B cell (primary cell): Measurements from ENCODE around the gene NECTIN4. TPM values are rescaled to one million over a fixed set of nuclear protein-coding genes. Genes with fewer than 3 reads are reported as not detected.

Source experiments
- ATAC-seq: fragments of 200-7000 bp; cut with Tn5 transposase; one replicate; pipeline ENCODE4 v1.10.0; 2021; ENCODE audit warnings: low read depth, mild to moderate bottlenecking, moderate number of reproducible peaks, moderate library complexity
- CTCF ChIA-PET: fragments of 350-600 bp; sonication (Branson Sonifier 250); formaldehyde crosslinking; loops from one replicate; lab custom pipeline; 2021; ENCODE audit warnings: antibody characterized with exemption, inconsistent platforms; lab: Charles Lee
- POLR2A ChIA-PET: fragments of 350-600 bp; sonication (Branson Sonifier 250); formaldehyde crosslinking; loops from one replicate; lab custom pipeline; 2021; ENCODE audit warnings: antibody characterized with exemption; lab: Charles Lee
- DNase-seq: peaks from one replicate; pipeline ENCODE4 v3.0.0; 2013
- H2AFZ ChIP-seq: 2 replicates; pipeline ENCODE4 v1.6.1; 2012; ENCODE audit warnings: mild to moderate bottlenecking, low read depth, low read length; ENCODE audit not compliant: insufficient read depth, poor library complexity, severe bottlenecking
- H3K27ac ChIP-seq, 2 donors: 1 replicate in 1 of 2; 2 replicates in 1 of 2; pipeline ENCODE4 v1.5.1; 2012 to 2013; ENCODE audit warnings: low read length in 2 of 2, mild to moderate bottlenecking in 2 of 2, moderate library complexity in 1 of 2
- H3K27me3 ChIP-seq, 4 experiments: fragments of 200-600 bp in 1 of 4; sonication (generic) in 1 of 4; replicated peaks in 1 of 4; 1 replicate in 2 of 4; 2 replicates in 2 of 4; pipeline versions ENCODE4 v1.6.1 to v1.7.0; 2013 to 2016; ENCODE audit warnings: low read length in 3 of 4, mild to moderate bottlenecking in 2 of 4, mixed read lengths in 1 of 4, moderate library complexity in 1 of 4; ENCODE audit not compliant: insufficient read depth in 4 of 4, control insufficient read depth in 3 of 4; ENCODE audit errors: control extremely low read depth in 1 of 4
- H3K36me3 ChIP-seq, 2 experiments: replicated peaks in 1 of 2; 1 replicate in 1 of 2; 2 replicates in 1 of 2; pipeline versions ENCODE4 v1.6.1 to v1.7.1; 2013; ENCODE audit warnings: low read length in 1 of 2; ENCODE audit not compliant: insufficient read depth in 2 of 2, control insufficient read depth in 1 of 2; ENCODE audit errors: control extremely low read depth in 1 of 2, extremely low read depth in 1 of 2
- H3K4me1 ChIP-seq, 2 donors: fragments of 200-600 bp in 1 of 2; sonication (generic) in 1 of 2; 1 replicate in 1 of 2; 2 replicates in 1 of 2; pipeline versions ENCODE4 v1.5.1 to v1.6.1; 2013 to 2017; ENCODE audit warnings: low read length in 2 of 2; ENCODE audit not compliant: control insufficient read depth in 2 of 2, insufficient read depth in 2 of 2
- H3K4me2 ChIP-seq: replicated peaks from 2 replicates; pipeline ENCODE3; 2012; ENCODE audit warnings: mild to moderate bottlenecking, low read depth, low read length; ENCODE audit not compliant: poor library complexity, severe bottlenecking
- H3K4me3 ChIP-seq, 5 experiments: fragments of 200-600 bp in 1 of 5; sonication (generic) in 1 of 5; 1 replicate in 3 of 5; 2 replicates in 2 of 5; pipeline versions ENCODE4 v1.5.1 to v1.7.0; 2011 to 2016; ENCODE audit warnings: low read length in 4 of 5, mild to moderate bottlenecking in 4 of 5, low read depth in 2 of 5, control low read depth in 1 of 5, moderate library complexity in 1 of 5; ENCODE audit not compliant: insufficient read depth in 1 of 5; ENCODE audit errors: control extremely low read depth in 1 of 5, extremely low read depth in 1 of 5
- H3K79me2 ChIP-seq: fragments of 200-600 bp; sonication (generic); one replicate; pipeline ENCODE4 v1.6.0; 2016; ENCODE audit warnings: low read length; ENCODE audit not compliant: control insufficient read depth, insufficient read depth
- H3K9ac ChIP-seq: fragments of 200-600 bp; sonication (generic); 2 replicates; pipeline ENCODE4 v1.6.1; 2017; ENCODE audit warnings: mild to moderate bottlenecking, low read length, moderate library complexity
- H3K9me3 ChIP-seq, 3 donors: one replicate each; pipeline versions ENCODE4 v1.6.1 to v1.7.1; 2013; ENCODE audit warnings: low read length in 2 of 3; ENCODE audit not compliant: control insufficient read depth in 2 of 3, insufficient read depth in 1 of 3; ENCODE audit errors: control extremely low read depth in 1 of 3
- H4K20me1 ChIP-seq: 2 replicates; pipeline ENCODE4 v1.6.0; 2012; ENCODE audit warnings: mild to moderate bottlenecking, low read length; ENCODE audit not compliant: insufficient read depth, control insufficient read depth, poor library complexity, severe bottlenecking
- H3K27ac Mint-ChIP-seq: one replicate; pipeline ENCODE4 v1.8.0; 2021; ENCODE audit warnings: mixed read lengths
- H3K27me3 Mint-ChIP-seq: one replicate; pipeline ENCODE4 v1.8.0; 2021; ENCODE audit warnings: mixed read lengths
- H3K4me1 Mint-ChIP-seq: one replicate; pipeline ENCODE4 v1.8.0; 2021; ENCODE audit warnings: mixed read lengths
- H3K4me3 Mint-ChIP-seq: one replicate; pipeline ENCODE4 v1.8.0; 2021; ENCODE audit warnings: mixed read lengths
- H3K9me3 Mint-ChIP-seq: one replicate; pipeline ENCODE4 v1.8.0; 2022; ENCODE audit warnings: mixed read lengths; ENCODE audit not compliant: insufficient read depth
- EZH2 ChIP-seq: IDR thresholded peaks from 2 replicates; pipeline ENCODE4 v1.6.1; 2012; ENCODE audit warnings: borderline replicate concordance, low read depth, mild to moderate bottlenecking, moderate library complexity, low read length; ENCODE audit not compliant: insufficient read depth, poor library complexity, severe bottlenecking
- WGBS: methylation state at CpG from one replicate; pipeline ENCODE4 v1.1.5; 2013; ENCODE audit warnings: missing lambda C conversion rate; ENCODE audit not compliant: insufficient coverage; 5-methylcytosine and 5-hydroxymethylcytosine counted together
- intact Hi-C: fragments of 100-400 bp; cut with micrococcal nuclease; formaldehyde crosslinking; loops from one replicate; pipeline ENCODE4 v1.10.0; 2022
- polyA plus RNA-seq: library from polyadenylated mRNA; depleted of rRNA; stranded (reverse); fragments of >200 nt; gene quantifications from 2 replicates; pipeline ENCODE4 v1.2.3, GENCODE V29; 2012
- total RNA-seq, 2 donors: library from RNA; stranded (reverse); fragments of 120-200 nt in 1 of 2; gene quantifications; 1 replicate in 1 of 2; 2 replicates in 1 of 2; pipeline versions ENCODE4 v1.2.3 to v1.2.4, GENCODE V29; 2013 to 2022
- TF ChIP-seq, protein P1 (sequence below): fragments of 200-600 bp; IDR thresholded peaks from one replicate; pipeline ENCODE4 v1.8.0; 2022; ENCODE audit warnings: antibody characterized with exemption, mild to moderate bottlenecking

The NECTIN4 gene
- total and polyA plus RNA-seq, 2 donors (not counting 1 experiment from before 2014, with no cell fraction given) = not detected

DNA sequence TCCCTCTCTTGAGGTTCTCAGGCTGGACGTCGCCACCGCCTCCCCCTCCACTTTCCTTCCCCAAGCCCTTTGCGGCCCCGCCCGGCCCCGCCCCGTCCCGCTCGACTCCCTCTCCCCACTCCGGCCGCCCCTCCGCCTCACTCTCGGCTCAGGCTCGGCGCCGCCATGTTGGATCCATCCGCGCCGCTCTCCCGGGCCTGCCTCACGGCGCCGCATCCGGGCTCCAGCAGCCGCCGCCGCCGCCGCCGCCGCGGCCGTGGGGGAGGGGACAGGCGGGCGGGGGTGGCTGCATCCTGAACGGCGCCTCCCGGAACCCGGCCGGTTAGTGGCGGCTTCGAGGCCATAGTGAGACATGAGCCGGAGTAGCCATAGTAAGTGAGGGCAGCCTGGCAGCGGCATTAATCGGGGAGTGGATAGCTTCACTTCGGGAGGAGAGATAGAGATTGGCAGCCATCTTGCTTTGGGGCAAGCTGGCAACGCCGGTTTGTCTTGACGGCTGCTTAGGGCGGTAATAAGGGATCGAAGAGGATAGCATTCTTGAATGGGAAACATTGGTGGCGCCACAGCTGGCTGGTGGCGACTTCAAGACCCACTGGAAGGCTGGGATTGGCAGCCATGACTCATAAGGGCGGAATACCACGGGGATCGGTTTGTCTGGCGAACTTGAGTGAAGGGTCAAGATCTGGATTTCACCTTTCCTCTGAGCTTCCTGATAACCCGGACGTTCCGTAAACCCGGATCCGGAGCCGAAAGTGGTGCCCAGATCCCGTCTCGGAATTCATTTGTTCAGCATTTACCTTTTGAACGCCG lies 43.3 kb upstream of the NECTIN4 start, which contains the start of gene DEDD:
Gene DEDD, minus strand, starts transcription at position 258 of the 810 bp plus-strand sequence. CDS start 8,205 bp downstream, outside the sequence.
- H3K36me3 ChIP-seq = peaks cover 1 to 23% of the 10 kb centered on the region in 2 experiments
- H3K79me2 ChIP-seq = peaks cover 51% of the 10 kb centered on the region
- H3K4me1 ChIP-seq = peaks cover 18 to 27% of the 10 kb centered on the region in 2 donors
- CTCF ChIA-PET = interaction anchor here (0.6 to 10.0 kb wide), 10 partner anchors 14 to 940 kb away, joined by 3 to 82 read pairs (median 4); partner anchors contain the start of genes ARHGAP30, NIT1, PFDN2 and PPOX
- Mint-ChIP-seq H3K27me3 (no peaks in the 10 kb centered on the region), H3K9me3 (no peaks in the 10 kb centered on the region), H3K4me1 (peaks cover 41% of the 10 kb centered on the region), H3K4me3 (no peak within 1 kb of the TSS), H3K27ac (no peak within 1 kb of the TSS)
- H3K4me2 ChIP-seq = peak within 1 kb of the TSS; percentile 98
- ATAC-seq = peak; percentile 91
- under 1% methylated on average over 54 of the region's 68 CpGs for WGBS
- H4K20me1 ChIP-seq = no peaks in the 10 kb centered on the region
- peak within 1 kb of the TSS; percentile 85 to 100 (median 92) for H3K4me3 ChIP-seq
- H3K27ac ChIP-seq = peak within 1 kb of the TSS; percentile 83 to 89
- peak within 1 kb of the TSS; percentile 89 for H2AFZ ChIP-seq
- TF ChIP-seq, protein P1, sequence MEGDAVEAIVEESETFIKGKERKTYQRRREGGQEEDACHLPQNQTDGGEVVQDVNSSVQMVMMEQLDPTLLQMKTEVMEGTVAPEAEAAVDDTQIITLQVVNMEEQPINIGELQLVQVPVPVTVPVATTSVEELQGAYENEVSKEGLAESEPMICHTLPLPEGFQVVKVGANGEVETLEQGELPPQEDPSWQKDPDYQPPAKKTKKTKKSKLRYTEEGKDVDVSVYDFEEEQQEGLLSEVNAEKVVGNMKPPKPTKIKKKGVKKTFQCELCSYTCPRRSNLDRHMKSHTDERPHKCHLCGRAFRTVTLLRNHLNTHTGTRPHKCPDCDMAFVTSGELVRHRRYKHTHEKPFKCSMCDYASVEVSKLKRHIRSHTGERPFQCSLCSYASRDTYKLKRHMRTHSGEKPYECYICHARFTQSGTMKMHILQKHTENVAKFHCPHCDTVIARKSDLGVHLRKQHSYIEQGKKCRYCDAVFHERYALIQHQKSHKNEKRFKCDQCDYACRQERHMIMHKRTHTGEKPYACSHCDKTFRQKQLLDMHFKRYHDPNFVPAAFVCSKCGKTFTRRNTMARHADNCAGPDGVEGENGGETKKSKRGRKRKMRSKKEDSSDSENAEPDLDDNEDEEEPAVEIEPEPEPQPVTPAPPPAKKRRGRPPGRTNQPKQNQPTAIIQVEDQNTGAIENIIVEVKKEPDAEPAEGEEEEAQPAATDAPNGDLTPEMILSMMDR = no peak
- TF ChIP-seq EZH2 = no peak
- no peaks in the 10 kb centered on the region for H3K9me3 ChIP-seq
- intact Hi-C loops = loop anchor here (1.0 to 10.0 kb wide), 11 partner anchors 14 to 418 kb away; partner anchors contain the start of genes ARHGAP30, CD48, KLHDC9 and NDUFS2
- H3K9ac ChIP-seq = peak within 1 kb of the TSS; percentile 82
- peak; percentile 96 for DNase-seq
- no peaks in the 10 kb centered on the region for H3K27me3 ChIP-seq
- POLR2A ChIA-PET = interaction anchor here (0.5 to 2.3 kb wide), 8 partner anchors 15 to 114 kb away, joined by 3 to 12 read pairs (median 5); partner anchors contain the start of genes ARHGAP30, NIT1, PFDN2 and PPOX
